Loucy (cell line): ENCODE results near the gene PPFIA1.

ENCODE experiments used
- H2AFZ ChIP-seq: fragments of 200-600 bp; sonication (generic); 2 replicates; pipeline ENCODE4 v1.6.0; 2016; ENCODE audit warnings: antibody characterized with exemption, mild to moderate bottlenecking, low read length, moderate library complexity
- H3F3A ChIP-seq: fragments of 200-600 bp; 2 replicates; pipeline ENCODE4 v1.6.0; 2016; ENCODE audit warnings: antibody characterized with exemption, low read depth, mild to moderate bottlenecking
- H3K27me3 ChIP-seq: fragments of 200-600 bp; sonication (generic); 2 replicates; pipeline ENCODE4 v1.6.1; 2014; ENCODE audit warnings: low read length, mild to moderate bottlenecking; ENCODE audit not compliant: insufficient read depth, poor library complexity, severe bottlenecking
- H3K36me3 ChIP-seq: fragments of 200-600 bp; sonication (generic); 2 replicates; pipeline ENCODE4 v1.6.1; 2016; ENCODE audit warnings: low read length; ENCODE audit not compliant: insufficient read depth
- H3K4me1 ChIP-seq: fragments of 200-600 bp; sonication (generic); 2 replicates; pipeline ENCODE4 v1.5.1; 2014; ENCODE audit warnings: low read length, mild to moderate bottlenecking; ENCODE audit not compliant: insufficient read depth, poor library complexity, severe bottlenecking
- H3K4me2 ChIP-seq: fragments of 200-600 bp; sonication (generic); 2 replicates; pipeline ENCODE4 v1.6.0; 2014; ENCODE audit warnings: antibody characterized with exemption, low read length, low read depth, mild to moderate bottlenecking; ENCODE audit not compliant: poor library complexity, severe bottlenecking
- H3K4me3 ChIP-seq: fragments of 200-600 bp; sonication (generic); 2 replicates; pipeline ENCODE4 v1.5.1; 2014; ENCODE audit warnings: low read length, mild to moderate bottlenecking, mixed read lengths; ENCODE audit not compliant: poor library complexity, severe bottlenecking
- H3K79me2 ChIP-seq: fragments of 200-600 bp; sonication (generic); 2 replicates; pipeline ENCODE4 v1.6.1; 2014; ENCODE audit warnings: low read length; ENCODE audit not compliant: insufficient read depth
- H3K9ac ChIP-seq: fragments of 200-600 bp; sonication (generic); 2 replicates; pipeline ENCODE4 v1.6.0; 2014; ENCODE audit warnings: mild to moderate bottlenecking, low read depth, low read length, moderate library complexity; ENCODE audit not compliant: poor library complexity, severe bottlenecking
- H3K9me2 ChIP-seq: fragments of 200-600 bp; sonication (generic); replicated peaks from 2 replicates; pipeline ENCODE4 v1.6.1; 2016; ENCODE audit warnings: low read depth, low read length, mixed read lengths
- H3K9me3 ChIP-seq: fragments of 200-600 bp; sonication (generic); 2 replicates; pipeline ENCODE4 v1.6.1; 2014; ENCODE audit warnings: mild to moderate bottlenecking, antibody characterized with exemption, low read length, low read depth; ENCODE audit not compliant: insufficient read depth
- H4K20me1 ChIP-seq: fragments of 200-600 bp; sonication (generic); 2 replicates; pipeline ENCODE4 v1.6.0; 2014; ENCODE audit warnings: antibody characterized with exemption, low read length, mild to moderate bottlenecking; ENCODE audit not compliant: insufficient read depth, poor library complexity, severe bottlenecking
- CTCF ChIP-seq: fragments of 200-600 bp; sonication (generic); conservative IDR thresholded peaks from 2 replicates; pipeline ENCODE4 v1.5.1; 2014; ENCODE audit warnings: mild to moderate bottlenecking, antibody characterized with exemption, low read length
- EZH2phosphoT487 ChIP-seq: fragments of 200-600 bp; IDR thresholded peaks from 2 replicates; pipeline ENCODE4 v1.6.1; 2018; ENCODE audit warnings: antibody characterized with exemption, mild to moderate bottlenecking, moderate library complexity, borderline replicate concordance

The PPFIA1 gene

GRCh38 chr11:70404244-70404643 lies 133.8 kb downstream of the PPFIA1 start:
- H3K9me3 ChIP-seq = no peaks in the 10 kb centered on the region
- no peak overlapping the region for H3K4me2 ChIP-seq
- no peak overlapping the region for H2AFZ ChIP-seq
- no peak overlapping the region for H3K9ac ChIP-seq
- H3F3A ChIP-seq = no peaks in the 10 kb centered on the region
- no peaks in the 10 kb centered on the region for H3K9me2 ChIP-seq
- no peaks in the 10 kb centered on the region for H3K79me2 ChIP-seq
- H3K4me1 ChIP-seq = no peaks in the 10 kb centered on the region
- no peaks in the 10 kb centered on the region for H3K36me3 ChIP-seq
- TF ChIP-seq CTCF = no peak
- no peak for TF ChIP-seq EZH2phosphoT487
- peaks cover 39% of the 10 kb centered on the region for H3K27me3 ChIP-seq
- no peak overlapping the region for H3K4me3 ChIP-seq
- no peaks in the 10 kb centered on the region for H4K20me1 ChIP-seq

- Histone ChIP-seq H3K36me3 (no peaks in the 10 kb centered on the region), H4K20me1 (no peaks in the 10 kb centered on the region), H3K9me2 (no peaks in the 10 kb centered on the region), H3K4me2 (no peak overlapping the region), H3K4me1 (no peaks in the 10 kb centered on the region), H3K9me3 (no peaks in the 10 kb centered on the region), H3K27me3 (peaks cover 24% of the 10 kb centered on the region), H3F3A (no peaks in the 10 kb centered on the region), H3K9ac (no peak overlapping the region), H3K4me3 (no peak overlapping the region), H3K79me2 (no peaks in the 10 kb centered on the region), H2AFZ (no peak overlapping the region)
- TF ChIP-seq CTCF (no peak), EZH2phosphoT487 (no peak)
Observed at GRCh38 chr11:70405679-70406395, 135.3 kb downstream of the PPFIA1 start.

GRCh38 chr11:70407121-70407520 lies 136.6 kb downstream of the PPFIA1 start:
- no peak overlapping the region for H3K9ac ChIP-seq
- no peaks in the 10 kb centered on the region for H3K9me3 ChIP-seq
- no peaks in the 10 kb centered on the region for H4K20me1 ChIP-seq
- no peak overlapping the region for H3K4me2 ChIP-seq
- H3F3A ChIP-seq = no peaks in the 10 kb centered on the region
- no peaks in the 10 kb centered on the region for H3K4me1 ChIP-seq
- H3K27me3 ChIP-seq = peaks cover 19% of the 10 kb centered on the region
- H3K9me2 ChIP-seq = no peaks in the 10 kb centered on the region
- no peak for TF ChIP-seq CTCF
- TF ChIP-seq EZH2phosphoT487 = no peak
- no peak overlapping the region for H2AFZ ChIP-seq
- H3K36me3 ChIP-seq = no peaks in the 10 kb centered on the region
- no peak overlapping the region for H3K4me3 ChIP-seq
- no peaks in the 10 kb centered on the region for H3K79me2 ChIP-seq
